ENCODE data around the gene CIP2A.

CIP2A gene

DNA sequence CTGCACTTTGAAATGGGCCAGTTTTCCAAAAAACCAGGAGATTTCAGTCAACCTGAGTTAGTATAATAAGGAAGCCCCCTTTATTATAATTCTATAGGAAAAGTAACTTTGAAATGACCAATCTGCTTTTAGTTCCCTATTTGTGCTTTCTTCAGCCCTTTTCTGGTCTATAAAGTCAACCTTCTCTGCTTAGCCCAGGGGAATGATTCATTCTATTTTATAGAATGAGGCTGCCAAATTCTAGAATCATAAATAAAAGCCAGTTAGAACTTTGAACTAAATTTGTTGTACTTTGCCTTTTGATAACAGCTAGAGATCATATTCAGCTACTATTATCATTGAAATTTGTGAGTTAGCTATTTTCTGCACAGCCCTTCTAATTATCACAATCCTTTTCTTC is 24.7 kb downstream of the CIP2A start:
- Histone ChIP-seq H3K9ac (ENCODE audit: low read depth, low read length) (no peak overlapping the region), H3K4me3 (ENCODE audit: low read length) (no peak overlapping the region), H3K27me3 (ENCODE audit: insufficient read depth, low read length) (no peaks in the 10 kb centered on the region), H3K4me1 (ENCODE audit: insufficient read depth, low read length) (no peaks in the 10 kb centered on the region), H3K27ac (ENCODE audit: low read depth, low read length) (no peak overlapping the region), H3K9me3 (ENCODE audit: insufficient read depth, low read depth, low read length) (no peaks in the 10 kb centered on the region), H3K36me3 (ENCODE audit: insufficient read depth, low read length) (peaks cover 100% of the 10 kb centered on the region)

- no peak overlapping the region for H3K27ac ChIP-seq (ENCODE audit: low read depth, low read length)
- no peaks in the 10 kb centered on the region for H3K4me1 ChIP-seq (ENCODE audit: insufficient read depth, low read length)
- H3K27me3 ChIP-seq (ENCODE audit: insufficient read depth, low read length): no peaks in the 10 kb centered on the region
- H3K9ac ChIP-seq (ENCODE audit: low read depth, low read length): no peak overlapping the region
- peaks cover 100% of the 10 kb centered on the region for H3K36me3 ChIP-seq (ENCODE audit: insufficient read depth, low read length)
- H3K4me3 ChIP-seq (ENCODE audit: low read length): no peak overlapping the region
- 95% methylated on average over 2 of the region's 2 CpGs for WGBS
- H3K9me3 ChIP-seq (ENCODE audit: insufficient read depth, low read depth, low read length): no peaks in the 10 kb centered on the region
Measured at GRCh38 chr3:108562565-108562964, 26.7 kb downstream of the CIP2A start.

DNA sequence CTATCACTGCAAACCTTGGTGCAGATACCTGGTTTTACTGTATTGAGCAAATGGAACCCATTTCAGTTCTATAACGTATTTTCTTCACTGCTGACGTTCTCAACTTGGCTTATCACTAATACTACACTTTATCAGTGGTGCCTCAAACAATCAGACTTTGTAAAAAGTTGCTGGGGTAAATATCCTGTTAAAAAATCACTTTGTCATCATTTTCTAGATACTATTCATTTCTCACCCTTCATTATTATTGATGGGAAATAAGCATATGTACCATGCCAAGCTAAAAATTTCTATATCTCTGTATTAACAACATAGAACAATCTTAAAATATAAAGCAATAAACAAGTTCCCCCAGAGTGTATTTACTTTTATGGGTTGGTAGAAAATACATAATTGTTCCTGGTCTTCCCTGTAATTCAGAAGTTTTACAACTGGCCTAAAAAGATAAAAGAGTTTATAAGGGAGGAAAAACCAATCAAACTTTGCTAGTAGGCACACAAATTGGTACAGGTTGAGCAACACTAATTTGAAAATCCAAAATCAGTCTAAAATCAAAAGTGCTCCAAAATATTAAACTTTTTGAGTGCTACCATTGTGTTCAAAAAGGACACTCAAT is 33.2 kb downstream of the CIP2A start:
- Histone ChIP-seq H3K27ac (ENCODE audit: low read depth, low read length) (no peak overlapping the region), H3K36me3 (ENCODE audit: insufficient read depth, low read length) (peaks cover 100% of the 10 kb centered on the region)
- WGBS: 97% methylated on average over 2 of the region's 2 CpGs

GRCh38 chr3:108554913-108555571 is 34.2 kb downstream of the CIP2A start:
- Histone ChIP-seq H3K36me3 (ENCODE audit: insufficient read depth, low read length) (peaks cover 100% of the 10 kb centered on the region), H3K4me1 (ENCODE audit: insufficient read depth, low read length) (peaks cover 15% of the 10 kb centered on the region), H3K4me3 (ENCODE audit: low read length) (no peak overlapping the region), H3K9me3 (ENCODE audit: insufficient read depth, low read depth, low read length) (no peaks in the 10 kb centered on the region), H3K9ac (ENCODE audit: low read depth, low read length) (no peak overlapping the region), H3K27ac (ENCODE audit: low read depth, low read length) (peak overlapping the region; percentile 20; the same call in 1 of the 2 replicates), H3K27me3 (ENCODE audit: insufficient read depth, low read length) (no peaks in the 10 kb centered on the region)
- WGBS: 90% methylated on average over 3 of the region's 3 CpGs

More for the DNA sequence above, 33.2 kb downstream of the CIP2A start:
- no peak overlapping the region for H3K9ac ChIP-seq (ENCODE audit: low read depth, low read length)
- H3K9me3 ChIP-seq (ENCODE audit: insufficient read depth, low read depth, low read length): no peaks in the 10 kb centered on the region
- H3K4me3 ChIP-seq (ENCODE audit: low read length): no peak overlapping the region
- H3K27me3 ChIP-seq (ENCODE audit: insufficient read depth, low read length): no peaks in the 10 kb centered on the region
- H3K4me1 ChIP-seq (ENCODE audit: insufficient read depth, low read length): peaks cover 15% of the 10 kb centered on the region

- no peak overlapping the region for H3K4me3 ChIP-seq (ENCODE audit: low read length)
- no peak overlapping the region for H3K27ac ChIP-seq (ENCODE audit: low read depth, low read length)
- H3K9ac ChIP-seq (ENCODE audit: low read depth, low read length): no peak overlapping the region
- no peaks in the 10 kb centered on the region for H3K27me3 ChIP-seq (ENCODE audit: insufficient read depth, low read length)
- H3K9me3 ChIP-seq (ENCODE audit: insufficient read depth, low read depth, low read length): no peaks in the 10 kb centered on the region
- H3K4me1 ChIP-seq (ENCODE audit: insufficient read depth, low read length): peaks cover 15% of the 10 kb centered on the region
- peaks cover 100% of the 10 kb centered on the region for H3K36me3 ChIP-seq (ENCODE audit: insufficient read depth, low read length)
Measured at GRCh38 chr3:108554229-108554628, 35.0 kb downstream of the CIP2A start.

DNA sequence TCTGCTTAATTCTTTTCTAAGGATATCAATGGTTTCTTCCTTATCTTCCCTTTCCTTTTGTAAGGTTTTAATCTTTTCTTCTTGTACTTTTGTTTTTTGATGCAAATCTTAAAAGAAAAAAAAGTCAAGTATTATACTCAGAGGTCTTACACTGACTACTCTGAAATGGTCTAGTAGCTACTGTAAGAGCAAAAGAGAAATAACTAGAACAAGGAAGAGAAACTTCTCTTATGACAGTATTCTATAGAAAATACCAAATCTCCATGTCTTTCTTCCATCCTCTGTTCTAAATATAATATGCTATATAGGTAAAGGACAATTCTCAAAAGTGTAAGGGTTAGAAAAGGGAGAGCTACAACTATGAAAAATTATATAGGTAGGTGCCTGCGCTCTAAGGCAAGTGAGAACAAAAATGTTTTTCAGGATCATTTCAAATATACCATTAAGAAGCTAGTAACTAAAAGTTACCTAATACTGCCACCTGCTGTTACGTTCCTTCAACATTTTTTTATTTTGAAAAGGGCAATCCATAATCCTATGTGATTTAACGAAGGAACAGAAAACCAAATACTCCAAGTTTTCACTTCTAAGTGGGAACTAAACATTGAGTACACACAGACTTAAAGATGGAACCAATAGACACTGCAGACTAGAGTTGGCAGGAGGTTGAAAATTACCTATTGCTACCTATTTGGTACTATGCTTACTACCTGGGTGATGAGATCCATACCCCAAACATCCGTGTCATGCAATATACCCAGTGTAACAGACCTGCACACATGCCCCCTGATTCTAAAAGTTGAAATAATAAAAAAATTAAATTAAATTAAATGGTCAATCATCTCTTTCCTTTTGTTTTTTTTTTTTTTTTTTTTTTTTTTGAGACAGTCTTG is 36.7 kb downstream of the CIP2A start:
- Histone ChIP-seq H3K4me1 (ENCODE audit: insufficient read depth, low read length) (peaks cover 15% of the 10 kb centered on the region), H3K27ac (ENCODE audit: low read depth, low read length) (no peak overlapping the region), H3K27me3 (ENCODE audit: insufficient read depth, low read length) (no peaks in the 10 kb centered on the region), H3K9me3 (ENCODE audit: insufficient read depth, low read depth, low read length) (no peaks in the 10 kb centered on the region), H3K9ac (ENCODE audit: low read depth, low read length) (no peak overlapping the region), H3K4me3 (ENCODE audit: low read length) (no peak overlapping the region), H3K36me3 (ENCODE audit: insufficient read depth, low read length) (peaks cover 100% of the 10 kb centered on the region)
- WGBS: 88% methylated on average over 4 of the region's 4 CpGs

- Histone ChIP-seq H3K9ac (ENCODE audit: low read depth, low read length) (no peak overlapping the region), H3K27ac (ENCODE audit: low read depth, low read length) (no peak overlapping the region), H3K36me3 (ENCODE audit: insufficient read depth, low read length) (peaks cover 83% of the 10 kb centered on the region), H3K4me3 (ENCODE audit: low read length) (no peak overlapping the region), H3K4me1 (ENCODE audit: insufficient read depth, low read length) (peaks cover 7% of the 10 kb centered on the region), H3K9me3 (ENCODE audit: insufficient read depth, low read depth, low read length) (no peaks in the 10 kb centered on the region), H3K27me3 (ENCODE audit: insufficient read depth, low read length) (no peaks in the 10 kb centered on the region)
- 100% methylated on average over 1 of the region's 2 CpGs for WGBS
Measured at GRCh38 chr3:108548886-108549285, 40.4 kb downstream of the CIP2A start.

- WGBS: 89% methylated on average over 1 of the region's 1 CpG
- Histone ChIP-seq H3K27ac (ENCODE audit: low read depth, low read length) (no peak overlapping the region), H3K27me3 (ENCODE audit: insufficient read depth, low read length) (no peaks in the 10 kb centered on the region), H3K36me3 (ENCODE audit: insufficient read depth, low read length) (peaks cover 83% of the 10 kb centered on the region), H3K4me1 (ENCODE audit: insufficient read depth, low read length) (peaks cover 7% of the 10 kb centered on the region), H3K9ac (ENCODE audit: low read depth, low read length) (no peak overlapping the region), H3K9me3 (ENCODE audit: insufficient read depth, low read depth, low read length) (0 out of 2 replicates have a peak, but pooled peaks cover 2% of the 10 kb centered on the region), H3K4me3 (ENCODE audit: low read length) (no peak overlapping the region)
Measured at GRCh38 chr3:108548304-108548703, 40.9 kb downstream of the CIP2A start.

DNA sequence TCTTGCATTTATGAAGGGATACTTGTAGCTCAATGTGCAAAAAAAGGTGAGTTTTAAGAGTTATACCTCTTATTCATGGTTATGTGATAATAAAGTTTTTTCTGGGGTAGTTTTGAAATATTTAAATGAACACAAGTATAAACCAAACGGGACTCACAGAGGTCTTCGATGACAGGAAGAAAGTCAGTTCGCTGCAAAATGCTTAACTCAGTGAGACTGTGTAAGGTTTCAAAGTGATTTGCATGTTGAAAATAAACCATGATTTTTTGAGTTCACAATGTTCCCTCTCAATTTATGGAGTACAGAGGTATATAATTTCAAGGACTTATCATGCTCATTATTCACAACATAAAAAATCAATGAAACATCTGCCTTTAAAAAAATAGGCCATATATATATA is 42.5 kb downstream of the CIP2A start:
- Histone ChIP-seq H3K36me3 (ENCODE audit: insufficient read depth, low read length) (peaks cover 71% of the 10 kb centered on the region), H3K9ac (ENCODE audit: low read depth, low read length) (no peak overlapping the region), H3K4me1 (ENCODE audit: insufficient read depth, low read length) (peaks cover 6% of the 10 kb centered on the region), H3K27me3 (ENCODE audit: insufficient read depth, low read length) (no peaks in the 10 kb centered on the region), H3K27ac (ENCODE audit: low read depth, low read length) (no peak overlapping the region), H3K4me3 (ENCODE audit: low read length) (no peak overlapping the region), H3K9me3 (ENCODE audit: insufficient read depth, low read depth, low read length) (0 out of 2 replicates have a peak, but pooled peaks cover 3% of the 10 kb centered on the region)
- WGBS: 96% methylated on average over 3 of the region's 3 CpGs

- 96% methylated on average over 1 of the region's 1 CpG for WGBS
- Histone ChIP-seq H3K9me3 (ENCODE audit: insufficient read depth, low read depth, low read length) (0 out of 2 replicates have a peak, but pooled peaks cover 3% of the 10 kb centered on the region), H3K27ac (ENCODE audit: low read depth, low read length) (no peak overlapping the region), H3K36me3 (ENCODE audit: insufficient read depth, low read length) (peaks cover 67% of the 10 kb centered on the region), H3K4me1 (ENCODE audit: insufficient read depth, low read length) (peaks cover 2% of the 10 kb centered on the region; the same call in 1 of the 2 replicates), H3K9ac (ENCODE audit: low read depth, low read length) (no peak overlapping the region), H3K27me3 (ENCODE audit: insufficient read depth, low read length) (no peaks in the 10 kb centered on the region), H3K4me3 (ENCODE audit: low read length) (no peak overlapping the region)
Measured at GRCh38 chr3:108546247-108546646, 43.0 kb downstream of the CIP2A start.

GRCh38 chr3:108538083-108538482 is 51.2 kb downstream of the CIP2A start:
- no peaks in the 10 kb centered on the region for H3K9me3 ChIP-seq (ENCODE audit: insufficient read depth, low read depth, low read length)
- 91% methylated on average over 4 of the region's 4 CpGs for WGBS

More at GRCh38 chr3:108538083-108538482, 51.2 kb downstream of the CIP2A start:
- H3K27ac ChIP-seq (ENCODE audit: low read depth, low read length): no peak overlapping the region
- H3K9ac ChIP-seq (ENCODE audit: low read depth, low read length): no peak overlapping the region
- H3K4me1 ChIP-seq (ENCODE audit: insufficient read depth, low read length): 0 out of 2 replicates have a peak, but pooled peaks cover 9% of the 10 kb centered on the region
- H3K36me3 ChIP-seq (ENCODE audit: insufficient read depth, low read length): peaks cover 1% of the 10 kb centered on the region
- H3K4me3 ChIP-seq (ENCODE audit: low read length): no peak overlapping the region
- no peaks in the 10 kb centered on the region for H3K27me3 ChIP-seq (ENCODE audit: insufficient read depth, low read length)
